GM18858 (cell line): ENCODE data around the gene GPR25.

Source experiments
- ATAC-seq: cut with Tn5 transposase; IDR thresholded peaks from one replicate; pipeline ENCODE4 v1.9.1; 2021; ENCODE audit not compliant: unreplicated experiment

Gene GPR25, protein sequence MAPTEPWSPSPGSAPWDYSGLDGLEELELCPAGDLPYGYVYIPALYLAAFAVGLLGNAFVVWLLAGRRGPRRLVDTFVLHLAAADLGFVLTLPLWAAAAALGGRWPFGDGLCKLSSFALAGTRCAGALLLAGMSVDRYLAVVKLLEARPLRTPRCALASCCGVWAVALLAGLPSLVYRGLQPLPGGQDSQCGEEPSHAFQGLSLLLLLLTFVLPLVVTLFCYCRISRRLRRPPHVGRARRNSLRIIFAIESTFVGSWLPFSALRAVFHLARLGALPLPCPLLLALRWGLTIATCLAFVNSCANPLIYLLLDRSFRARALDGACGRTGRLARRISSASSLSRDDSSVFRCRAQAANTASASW

DNA sequence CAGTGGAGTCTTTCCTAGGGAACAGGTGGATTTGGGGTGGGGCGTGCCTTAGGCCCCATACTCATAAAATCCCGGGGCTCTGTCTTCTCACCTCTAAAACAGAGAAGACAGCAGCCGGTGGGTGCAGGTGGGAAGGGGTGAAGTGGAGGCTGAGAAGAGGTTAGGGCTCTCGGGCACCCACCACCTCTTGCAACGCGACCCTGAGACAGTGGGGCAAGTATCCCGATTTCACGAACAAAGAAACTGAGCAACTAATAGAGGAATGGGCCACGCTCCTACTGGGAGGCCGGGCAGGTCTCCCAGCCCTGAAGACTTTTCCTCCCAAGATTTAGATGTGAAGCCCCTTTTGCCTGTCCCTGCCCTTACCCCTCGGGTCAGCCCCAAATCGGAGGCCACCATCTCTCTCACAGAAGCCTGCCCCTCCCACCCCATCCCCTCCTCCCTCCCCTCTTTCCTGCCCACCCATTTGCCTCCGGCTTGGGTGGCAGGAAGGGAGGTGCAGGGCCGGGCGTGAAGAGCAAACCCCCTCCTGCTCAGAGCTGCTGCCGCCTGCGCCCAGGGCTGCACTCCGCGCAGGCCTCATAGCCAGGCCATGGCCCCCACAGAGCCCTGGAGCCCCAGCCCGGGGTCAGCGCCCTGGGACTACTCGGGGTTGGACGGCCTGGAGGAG is at the start of gene GPR25:
Gene GPR25 (plus strand): TSS at position 536 of the 670 bp plus-strand sequence. CDS start 57 bp downstream, at position 593.
- ATAC-seq: no peak

DNA sequence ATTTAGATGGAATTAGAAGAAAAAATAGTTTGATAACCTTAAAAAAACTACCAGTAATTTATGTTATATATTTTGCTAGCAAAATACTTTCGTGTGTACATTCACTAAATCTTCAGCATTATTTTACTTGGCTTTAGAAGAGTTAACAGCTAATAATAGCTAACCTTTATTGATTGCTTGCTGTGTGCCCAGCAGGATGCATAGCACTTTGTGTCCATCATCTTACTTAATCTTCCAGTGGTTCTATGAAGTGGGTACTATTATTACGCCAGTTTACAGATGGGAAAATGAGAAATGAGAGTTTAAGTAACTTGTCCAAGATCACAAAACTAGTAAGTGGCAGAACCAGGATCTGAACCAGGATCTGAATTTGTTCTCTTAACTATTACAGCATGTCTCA is 41.7 kb upstream of the GPR25 start:
- no peak for ATAC-seq

DNA sequence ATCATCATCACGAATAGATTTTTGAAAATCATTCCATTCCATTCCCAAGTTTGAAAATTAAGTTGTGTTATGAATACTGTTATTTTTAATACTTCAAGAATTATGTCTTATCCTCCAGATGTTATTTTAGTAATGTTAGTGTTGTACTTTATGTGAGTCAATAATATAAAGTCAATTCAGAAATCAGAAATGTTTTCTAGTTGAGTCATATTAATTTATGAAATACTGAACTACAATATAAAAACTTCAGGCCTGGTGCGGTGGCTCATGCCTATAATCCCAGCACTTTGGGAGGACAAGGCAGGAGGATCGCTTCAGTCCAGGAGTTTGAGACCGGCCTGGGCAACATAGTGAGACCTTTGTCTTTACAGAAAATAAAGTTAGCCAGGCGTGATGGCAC is 38.4 kb upstream of the GPR25 start:
- no peak for ATAC-seq

DNA sequence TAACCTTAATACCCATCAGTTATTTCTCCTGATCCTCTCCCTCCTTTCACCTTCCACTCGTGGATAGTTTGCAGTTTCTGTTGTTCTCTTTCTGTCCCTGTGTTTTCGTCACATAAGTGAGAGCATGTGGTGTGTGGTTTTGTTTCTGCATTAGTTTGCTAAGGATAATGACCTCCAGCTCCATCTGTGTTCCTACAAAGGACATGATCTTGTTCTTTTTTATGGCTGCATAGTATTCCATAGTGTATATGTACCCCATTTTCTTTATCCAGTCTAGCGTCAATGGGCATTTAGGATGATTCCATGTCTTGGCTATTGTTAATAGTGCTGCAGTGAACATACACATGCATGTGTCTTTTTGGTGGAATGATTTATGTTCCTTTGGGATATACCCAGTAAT is 36.6 kb upstream of the GPR25 start:
- no peak for ATAC-seq

DNA sequence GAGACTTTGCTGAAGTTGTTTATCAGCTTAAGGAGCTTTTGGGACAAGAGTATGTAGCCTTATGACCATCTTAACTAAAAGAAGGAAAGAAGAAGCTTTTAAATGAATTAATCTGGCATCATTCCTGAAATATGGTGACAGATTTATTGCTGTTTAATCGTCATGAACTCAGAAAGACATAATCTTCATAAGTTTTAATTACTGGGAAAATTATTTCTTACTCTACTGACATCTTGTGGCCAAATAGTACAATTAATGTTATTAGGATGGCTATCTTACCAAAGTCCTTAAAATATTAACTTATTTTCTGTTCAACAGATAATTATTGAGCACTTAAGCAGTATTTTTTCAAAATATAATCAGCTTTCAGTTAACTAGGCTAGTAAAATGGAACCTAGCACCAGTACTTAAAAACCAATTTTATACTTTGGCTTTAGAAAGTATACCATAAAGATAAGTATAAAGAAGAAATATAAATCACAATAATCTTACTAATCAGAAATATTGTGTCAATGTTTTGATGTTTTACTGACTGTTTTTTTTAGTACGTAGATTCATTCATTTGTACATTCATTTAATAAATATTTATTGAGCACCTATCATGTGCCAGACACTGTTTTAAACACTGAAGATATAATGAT is 34.7 kb upstream of the GPR25 start:
- ATAC-seq: no peak

DNA sequence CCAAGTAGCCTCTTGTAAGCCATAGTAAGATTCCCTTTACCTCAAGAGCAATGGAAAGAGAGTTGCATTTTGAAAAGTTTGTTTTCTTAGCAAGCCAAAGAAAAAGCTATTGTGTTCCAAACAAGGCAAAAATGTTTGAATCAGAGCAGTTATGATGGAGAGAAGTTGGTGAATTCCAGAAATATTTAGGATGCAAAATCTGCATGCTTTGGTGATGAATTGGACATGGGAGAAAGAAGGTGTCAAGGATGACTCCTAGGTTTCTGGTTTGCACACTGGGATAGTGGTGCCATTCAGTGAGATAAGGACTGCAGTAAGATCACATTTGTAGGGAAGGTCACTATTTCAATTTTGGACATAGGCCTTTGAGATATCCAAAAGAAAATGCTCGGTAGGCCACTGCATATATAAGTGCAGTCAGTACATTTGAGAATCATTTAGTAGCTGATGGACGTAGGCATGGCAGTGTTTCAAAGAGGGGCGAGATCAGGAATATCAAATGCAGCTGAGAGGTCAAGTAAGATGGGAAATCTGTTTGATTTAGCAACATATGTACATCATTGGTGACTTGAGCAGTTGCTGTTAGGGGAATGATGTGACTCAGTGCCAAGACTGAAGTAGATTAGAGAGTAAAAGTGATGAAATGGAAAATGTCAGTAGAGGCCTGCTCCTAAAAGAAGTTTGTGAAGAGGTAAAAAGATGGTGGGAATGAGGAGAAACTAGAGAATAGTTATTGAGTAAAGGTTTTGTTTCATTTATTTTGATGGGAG is 33.9 kb upstream of the GPR25 start:
- no peak for ATAC-seq

DNA sequence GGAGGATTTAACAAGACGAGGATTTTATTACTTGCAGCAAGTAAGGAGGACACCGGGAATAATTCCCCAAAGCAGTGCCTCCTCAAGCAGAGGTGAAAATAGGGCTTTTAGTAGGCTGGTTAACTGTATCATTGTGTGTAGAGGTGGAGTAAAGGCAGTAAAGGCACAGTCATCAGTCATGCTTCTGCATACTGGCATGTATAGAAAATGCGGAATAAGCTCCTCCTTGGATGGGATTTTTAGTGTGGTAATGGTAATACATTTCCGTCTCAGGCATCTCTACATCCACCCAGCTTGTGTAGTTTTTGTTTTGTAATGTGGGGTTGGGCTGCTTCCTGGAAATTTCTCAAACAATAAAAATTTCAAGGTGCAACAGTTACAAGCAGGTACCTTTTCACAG is 27.4 kb upstream of the GPR25 start:
- ATAC-seq: no peak

DNA sequence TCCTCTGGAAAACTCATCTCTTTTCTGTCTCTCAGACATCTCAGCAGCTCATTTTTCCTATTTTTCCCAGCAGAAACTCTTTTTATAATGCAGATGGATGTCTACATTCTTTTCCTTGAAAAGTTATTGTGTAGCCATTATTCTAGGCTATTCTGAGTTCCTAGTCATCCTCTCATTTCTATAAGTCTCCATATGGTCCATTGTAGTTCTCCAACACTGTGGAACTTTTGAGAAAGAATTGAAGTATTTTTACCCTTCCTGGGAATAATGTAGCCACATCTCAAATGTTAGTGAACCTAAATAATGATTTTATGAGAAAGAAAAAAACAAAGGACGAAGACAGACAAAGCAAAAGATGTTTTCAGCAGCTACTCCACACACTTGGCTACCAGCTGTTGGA is 26.4 kb upstream of the GPR25 start:
- no peak for ATAC-seq

DNA sequence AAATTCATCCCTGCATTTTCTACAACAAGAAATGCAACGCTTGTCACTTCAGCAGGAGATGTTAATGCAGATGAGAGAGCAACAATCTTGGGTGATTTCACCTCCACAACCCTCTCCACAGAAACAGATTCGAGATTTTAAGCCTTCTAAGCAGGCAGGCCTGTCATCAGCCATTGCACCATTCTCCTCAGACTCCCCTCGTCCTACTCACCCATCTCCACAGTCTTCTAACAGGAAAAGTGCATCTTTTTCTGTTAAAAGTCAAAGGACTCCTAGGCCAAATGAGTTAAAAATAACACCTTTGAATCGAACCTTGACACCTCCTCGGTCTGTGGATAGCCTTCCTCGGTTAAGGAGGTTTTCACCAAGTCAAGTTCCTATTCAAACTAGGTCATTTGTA is 23.4 kb upstream of the GPR25 start:
- no peak for ATAC-seq

DNA sequence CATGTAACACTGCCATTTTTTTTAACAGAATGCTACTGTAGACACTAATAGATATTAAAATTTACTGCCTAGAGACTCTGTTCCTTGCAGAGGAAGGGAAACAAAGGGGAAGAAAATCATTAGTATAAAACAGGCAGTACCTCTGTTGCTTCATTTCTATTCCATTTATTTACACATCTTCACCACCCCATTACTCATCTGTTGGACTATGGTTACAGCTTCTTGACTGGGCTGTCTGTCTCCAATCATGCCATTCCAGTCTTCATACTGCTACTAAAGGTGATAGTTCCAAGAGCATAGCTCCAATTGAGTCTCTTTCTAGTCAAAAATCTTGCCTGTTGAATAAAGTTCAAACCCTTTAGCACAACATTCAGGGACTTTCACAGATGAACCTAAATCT is 22.2 kb upstream of the GPR25 start:
- no peak for ATAC-seq

DNA sequence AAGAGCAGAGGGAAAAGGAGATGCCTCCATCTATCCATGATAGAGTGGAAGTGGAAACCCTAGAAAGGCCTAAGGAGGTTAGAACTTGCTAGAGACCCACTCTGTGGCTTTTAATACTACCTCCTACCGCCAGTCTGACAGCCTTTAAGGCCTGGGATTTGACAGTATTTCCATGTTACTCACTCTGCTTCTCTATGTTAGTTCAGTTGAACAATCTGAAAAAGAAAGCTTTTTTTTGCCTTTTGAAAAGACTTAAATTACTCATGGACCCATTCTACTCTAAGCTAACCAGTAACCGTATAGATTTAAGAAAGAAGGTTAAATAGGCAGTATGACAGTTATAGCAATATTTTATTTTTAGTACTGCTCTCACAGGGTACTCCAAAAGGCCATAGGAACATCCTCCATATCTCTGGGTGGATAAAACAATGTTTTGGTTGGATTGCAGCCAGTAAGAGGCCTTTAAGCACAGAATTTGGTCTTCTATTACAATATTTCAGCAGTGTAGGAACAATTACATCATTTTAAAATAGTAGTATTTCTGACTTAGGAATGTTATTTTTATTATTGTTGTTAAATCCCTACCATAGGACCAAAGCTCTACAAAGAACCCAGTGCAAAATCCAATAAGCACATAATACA is 15.9 kb upstream of the GPR25 start:
- ATAC-seq: no peak

DNA sequence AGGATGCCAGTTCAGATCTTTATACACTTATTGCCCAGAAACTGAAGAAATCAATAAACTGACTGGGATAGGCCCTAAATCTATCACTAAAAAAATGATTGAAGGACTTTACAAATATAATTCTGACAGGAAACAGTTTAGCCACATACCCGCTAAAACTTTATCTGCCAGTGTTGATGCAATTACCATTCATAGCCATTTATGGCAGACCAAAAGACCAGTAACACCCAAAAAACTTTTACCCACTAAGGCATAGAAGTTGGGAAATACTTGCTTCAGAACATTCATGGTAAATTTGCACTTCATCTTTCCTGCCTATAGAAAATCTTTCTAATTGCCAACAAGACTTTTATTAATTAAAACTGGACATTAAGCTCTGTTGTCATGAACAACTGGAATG is 15.0 kb upstream of the GPR25 start:
- ATAC-seq: no peak

DNA sequence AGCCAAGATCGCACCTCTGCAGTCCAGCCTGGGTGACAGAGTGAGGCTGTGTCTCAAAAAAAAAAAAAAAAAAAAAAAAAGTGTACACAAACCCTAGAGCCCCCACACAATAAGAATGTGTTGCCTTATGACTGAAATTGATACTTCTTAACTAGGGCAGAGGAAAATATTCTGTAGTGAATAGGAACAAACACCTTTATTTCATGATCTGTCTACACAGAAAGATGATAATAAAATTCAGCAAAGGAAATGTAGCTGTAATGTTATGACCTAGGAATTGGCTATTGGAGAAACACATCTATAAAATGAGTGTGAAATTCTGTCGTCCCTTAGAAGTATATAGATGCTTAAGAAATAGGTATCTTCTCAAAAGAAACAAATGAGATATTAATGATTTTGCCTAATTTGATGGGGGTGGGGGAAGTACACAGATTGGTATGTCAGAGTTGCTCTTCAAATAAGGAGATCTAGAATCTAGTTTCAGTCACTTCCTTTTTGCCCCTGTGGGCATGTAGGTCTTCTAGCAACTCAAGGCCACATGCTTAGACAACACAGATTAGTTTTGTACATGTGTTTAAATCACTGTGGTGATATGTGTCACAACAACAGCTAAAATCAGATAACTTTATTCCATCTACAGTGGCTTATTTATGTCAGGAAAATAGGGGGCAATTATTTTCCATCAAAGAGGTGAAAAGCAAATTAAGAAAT is 10.7 kb upstream of the GPR25 start:
- no peak for ATAC-seq

DNA sequence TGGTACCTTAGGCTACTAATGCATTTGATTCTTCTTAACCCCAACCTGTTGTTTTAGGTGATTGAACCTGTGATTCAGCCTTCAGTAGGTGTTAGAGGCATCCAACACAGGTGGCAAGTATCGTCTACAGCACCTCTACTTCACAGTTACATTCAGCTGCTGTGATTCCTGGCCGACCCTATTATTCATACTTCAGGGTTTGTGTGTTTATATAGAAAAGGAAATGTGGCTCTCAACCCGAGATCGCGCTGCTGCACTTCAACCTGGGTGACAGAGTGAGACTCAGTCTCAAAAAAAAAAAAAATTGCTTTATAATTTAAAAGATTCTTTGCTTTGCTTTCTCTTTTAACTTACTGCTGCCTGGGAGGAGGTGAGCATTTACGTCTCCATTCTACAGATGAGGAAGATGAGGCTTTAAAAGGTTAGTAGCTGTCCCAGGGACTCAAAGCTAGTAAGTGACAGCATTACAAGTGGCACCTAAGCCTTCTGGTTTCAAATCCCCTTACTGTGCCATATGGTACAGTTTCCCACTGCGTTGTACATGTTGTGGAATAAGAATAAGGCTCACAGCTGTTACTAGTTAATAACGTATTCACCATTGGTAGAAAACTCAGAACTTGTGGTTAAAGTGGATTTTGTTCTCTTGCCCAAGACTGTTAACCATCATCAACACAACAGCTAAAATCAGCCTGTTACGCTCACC is 9.9 kb upstream of the GPR25 start:
- no peak for ATAC-seq

DNA sequence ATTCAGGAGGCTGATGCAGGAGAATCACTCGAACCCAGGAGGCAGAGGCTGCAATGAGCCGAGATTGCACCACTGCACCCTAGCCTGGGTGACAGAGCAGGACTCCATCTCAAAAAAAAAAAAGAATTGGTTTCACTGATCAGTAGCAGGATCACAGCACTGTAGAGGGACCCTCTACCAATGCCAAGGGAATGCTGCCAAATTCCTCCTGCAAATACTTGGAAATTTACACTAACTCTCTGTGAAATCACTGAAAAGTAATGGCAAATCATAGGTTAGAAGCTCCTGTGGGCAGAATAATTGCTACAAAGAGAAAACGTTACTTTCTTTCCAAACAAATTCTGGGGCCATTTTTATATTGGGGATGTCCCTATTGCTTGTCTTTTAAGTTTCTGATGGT is 6.7 kb upstream of the GPR25 start:
- no peak for ATAC-seq

DNA sequence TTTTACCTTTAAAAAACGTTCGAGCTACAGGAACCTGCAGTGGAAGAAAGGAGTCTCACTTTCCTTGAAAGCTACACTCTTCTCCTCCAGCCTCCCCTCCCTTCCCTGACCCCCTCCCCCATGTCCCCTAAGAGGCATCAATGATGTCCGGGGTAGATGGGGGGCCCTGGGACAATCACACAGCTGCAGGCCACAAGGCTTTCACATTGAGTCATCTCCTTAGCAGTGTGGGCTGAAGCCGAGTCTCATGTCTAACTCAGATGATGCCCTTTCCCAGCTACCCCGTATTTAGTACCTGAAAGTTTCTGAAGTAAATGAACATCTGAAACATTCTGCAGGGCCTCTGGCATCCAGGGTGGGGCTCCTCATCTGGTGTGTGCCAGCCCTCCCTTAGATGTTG is 6.3 kb upstream of the GPR25 start:
- peak; percentile 78 for ATAC-seq

DNA sequence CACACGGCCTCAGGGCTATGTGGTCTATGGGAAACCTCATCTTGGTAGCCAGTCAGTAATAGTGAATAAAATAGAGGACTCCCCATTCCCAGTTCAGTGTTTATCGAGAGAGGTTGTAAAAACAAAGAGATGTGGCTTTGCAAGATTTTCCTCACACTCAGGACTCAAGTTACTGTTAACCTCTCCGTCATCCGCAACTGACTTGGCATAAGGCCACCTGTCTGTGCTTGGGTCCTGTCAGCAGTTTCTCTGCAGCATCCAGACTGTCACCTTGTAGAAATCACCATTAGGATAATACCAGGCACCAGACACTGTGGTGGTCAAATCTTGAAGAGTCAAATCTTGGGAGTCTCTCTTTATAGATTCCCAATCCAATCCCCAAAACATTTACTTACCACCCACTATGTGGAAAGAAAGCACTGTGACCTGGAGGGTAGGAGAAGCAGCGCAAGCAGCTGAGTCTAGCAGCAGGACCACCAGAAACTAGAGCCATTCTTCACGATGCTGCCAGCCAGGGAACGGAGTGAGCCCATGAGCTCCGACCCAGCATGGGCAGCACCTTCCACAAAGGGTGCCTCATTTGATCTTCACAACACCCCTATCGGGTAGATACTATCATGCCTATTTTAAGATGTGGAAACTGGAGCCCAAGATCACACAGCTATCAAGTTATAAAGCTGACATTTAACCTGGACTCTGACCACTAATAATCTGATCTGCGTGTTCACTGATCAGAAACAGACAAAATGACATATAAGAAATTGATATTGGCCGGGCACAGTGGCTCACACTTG is 5.6 kb upstream of the GPR25 start:
- ATAC-seq: peak; percentile 10

DNA sequence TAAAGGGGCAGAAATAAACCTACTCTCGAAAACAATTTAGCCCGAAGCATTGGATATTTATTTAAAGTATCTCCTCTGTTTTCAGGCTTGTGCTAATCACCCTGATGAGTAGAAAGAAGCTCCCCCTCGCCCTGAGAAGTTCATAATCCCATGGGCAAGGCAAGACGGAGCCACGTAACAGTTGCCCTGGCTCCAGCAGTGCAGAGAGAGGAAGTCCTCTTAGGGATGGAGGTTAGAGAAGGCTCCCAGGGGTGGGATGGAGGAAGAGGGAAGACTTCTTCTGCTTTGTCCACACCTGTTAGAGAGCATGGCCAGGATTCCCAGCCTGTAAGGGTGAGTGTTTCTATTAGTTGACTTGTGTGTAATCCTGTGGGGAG is 3.4 kb upstream of the GPR25 start:
- ATAC-seq: no peak

DNA sequence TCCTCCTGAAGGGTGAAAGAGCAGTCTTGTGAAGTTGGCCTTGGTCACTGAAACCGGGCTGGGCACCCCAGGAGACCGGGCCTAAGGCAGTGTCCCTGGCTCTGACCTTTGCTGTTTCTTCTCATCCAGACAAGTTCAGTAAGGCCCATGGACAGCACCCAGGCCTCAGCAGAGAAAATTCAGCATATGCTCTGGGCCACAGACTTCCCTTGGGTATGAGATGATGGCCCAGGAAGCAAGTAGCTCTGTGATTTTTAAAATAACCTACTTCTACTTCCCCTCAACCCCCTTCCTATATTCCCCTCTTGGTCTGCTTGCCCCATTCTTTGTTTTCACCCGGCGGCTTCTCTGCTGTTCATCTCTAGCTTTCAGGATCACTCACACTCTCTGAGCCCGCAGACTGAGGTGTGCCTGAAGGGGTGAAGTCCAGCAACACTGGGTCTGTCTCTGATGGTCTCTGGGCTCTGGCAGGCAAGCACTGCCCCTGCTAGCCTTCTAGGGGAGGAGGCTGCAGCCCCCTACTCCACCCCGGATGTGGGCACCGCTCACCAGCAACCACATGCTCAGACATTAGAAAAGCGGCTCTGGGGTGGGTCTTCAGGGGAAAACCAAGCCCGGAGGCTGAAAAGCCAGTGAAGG is 2.9 kb upstream of the GPR25 start:
- ATAC-seq: peak; percentile 44
